ENCODE measurements around the gene ABCA1. TPM values are rescaled to one million over a fixed set of nuclear protein-coding genes. Genes with fewer than 3 reads are reported as not detected.
"Not testable (repeated sequence)": the region's sequence is repeated elsewhere in the genome, so short reads cannot be mapped to it uniquely, and the experiment has no call there.

The ABCA1 gene
- total and polyA plus RNA-seq, 12 donors = 1.3 to 35.0 (median 11.3) TPM

DNA sequence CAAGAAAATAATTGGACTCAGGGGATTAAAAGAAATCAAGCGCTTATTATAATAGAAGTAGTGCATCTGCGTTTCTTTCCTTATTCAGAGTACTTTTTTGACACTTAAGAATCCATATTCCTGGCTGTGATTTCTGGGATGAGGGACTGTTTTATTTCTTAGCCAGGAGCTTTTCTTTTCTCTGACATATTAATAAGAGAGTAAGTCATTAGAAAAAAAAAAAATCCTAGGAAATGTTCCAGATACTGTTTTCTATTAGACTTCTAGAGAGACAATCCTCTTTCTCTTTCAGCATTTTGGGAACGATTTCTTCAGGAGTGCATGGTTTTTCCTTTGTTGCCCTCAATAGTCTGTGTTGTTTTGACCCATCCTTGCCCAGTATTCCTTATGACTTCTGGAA is 8.3 kb upstream of the ABCA1 start:
- H3K27me3 ChIP-seq = no peaks in the 10 kb centered on the region
- no peaks in the 10 kb centered on the region for H3K9me3 ChIP-seq
- H3K4me3 ChIP-seq = no peak overlapping the region
- intact Hi-C loops (cut with DNase I) = no loop called here
- peak overlapping the region in 1 of 10 donors; percentile 48 for H3K27ac ChIP-seq
- no peak for TF ChIP-seq CTCF (IDR thresholded peaks at IDR 0.05)
- DNase-seq = no peak
- no peaks in the 10 kb centered on the region for H3K36me3 ChIP-seq
- ATAC-seq = no peak
- 57 to 64% methylated on average over 3 of the region's 3 CpGs for WGBS, 2 donors
- H3K4me1 ChIP-seq = peaks cover 0 to 23% (median 0%) of the 10 kb centered on the region in 9 donors

- H3K36me3 ChIP-seq; H3K9me3 ChIP-seq; H3K27me3 ChIP-seq; intact Hi-C loops (cut with DNase I); DNase-seq; H3K4me3 ChIP-seq: not testable (repeated sequence)
- WGBS, 2 donors = 77 to 80% methylated on average over 7 of the region's 7 CpGs
- Histone ChIP-seq H3K4me1 (peaks cover 0 to 23% (median 0%) of the 10 kb centered on the region in 9 donors), H3K27ac (peak overlapping the region in 2 of 10 donors; percentile 16 to 48)
- peak in 1 of 8 donors; percentile 57 for ATAC-seq
Observed at GRCh38 chr9:104935501-104935810, 7.5 kb upstream of the ABCA1 start.

DNA sequence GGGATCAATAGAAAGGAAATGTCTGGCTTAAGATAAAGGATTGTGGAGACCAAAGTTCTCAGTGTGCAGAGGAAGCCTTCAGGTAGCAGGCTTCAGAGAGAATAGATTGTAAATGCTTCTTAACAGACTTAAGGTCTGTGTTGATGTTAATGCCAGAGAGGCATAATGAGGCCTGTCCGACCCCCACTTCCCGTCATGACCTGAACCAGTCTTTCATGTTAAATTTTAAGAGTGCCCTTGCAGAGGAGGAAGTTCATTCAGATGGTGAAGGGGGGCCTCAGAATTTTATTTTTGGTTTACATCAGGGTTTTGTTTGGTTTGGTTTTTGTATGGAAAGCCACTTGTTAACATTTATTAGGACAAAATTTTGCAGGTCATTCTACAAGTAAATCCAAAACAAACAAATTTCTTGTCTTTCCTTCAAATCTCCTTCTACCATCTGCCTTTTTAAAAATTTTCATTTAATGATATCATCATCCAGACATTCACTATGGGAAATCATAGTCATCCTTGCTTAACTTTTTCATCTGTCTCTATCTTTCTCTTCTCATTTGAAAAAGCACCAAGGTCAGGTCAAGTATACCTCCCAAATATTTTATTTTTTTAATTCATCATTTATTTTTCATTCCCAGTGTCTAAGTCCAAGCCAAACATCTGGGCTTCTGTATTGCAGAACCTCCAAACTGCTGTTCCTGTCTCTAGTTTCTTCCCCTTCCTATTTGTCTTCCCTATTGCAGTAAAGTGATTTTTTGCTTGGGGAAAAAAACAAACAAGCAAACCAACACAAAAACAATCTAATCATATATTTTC is 6.9 kb upstream of the ABCA1 start:
- Histone ChIP-seq H3K27me3 (no peaks in the 10 kb centered on the region), H3K4me1 (peaks cover 0 to 23% (median 0%) of the 10 kb centered on the region in 9 donors), H3K27ac (peak overlapping the region in 2 of 10 donors; percentile 16 to 48), H3K36me3 (no peaks in the 10 kb centered on the region), H3K9me3 (no peaks in the 10 kb centered on the region), H3K4me3 (no peak overlapping the region)
- 63% methylated on average over 2 of the region's 2 CpGs for WGBS, 2 donors
- DNase-seq (no peak), ATAC-seq (no peak)
- TF ChIP-seq CTCF (IDR thresholded peaks at IDR 0.05) = no peak
- intact Hi-C loops (cut with DNase I) = loop anchor here in 2 of 10 donors (5.0 kb wide), 1 partner anchor 32 kb away; no protein-coding TSS in a partner anchor

DNA sequence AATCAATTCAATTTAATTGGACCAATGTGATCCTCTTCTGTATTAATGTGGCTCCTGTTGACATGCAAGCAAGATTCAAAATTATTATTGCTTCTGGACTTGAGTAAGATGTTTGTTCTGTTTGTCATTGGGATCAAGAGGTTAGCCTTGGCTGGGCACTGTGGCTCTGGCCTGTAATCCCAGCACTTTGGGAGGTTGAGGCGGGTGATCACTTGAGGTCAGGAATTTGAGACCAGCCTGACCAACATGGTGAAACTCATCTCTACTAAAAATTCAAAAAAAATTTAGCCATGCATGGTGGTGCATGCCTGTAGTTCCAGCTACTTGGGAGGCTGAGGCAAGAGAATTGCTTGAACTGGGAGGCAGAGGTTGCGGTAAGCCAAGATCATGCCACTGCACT is 5.1 kb upstream of the ABCA1 start:
- H3K36me3 ChIP-seq, H3K4me3 ChIP-seq, DNase-seq, H3K9me3 ChIP-seq, H3K27ac ChIP-seq, H3K27me3 ChIP-seq, ATAC-seq: not testable (repeated sequence)
- WGBS, 2 donors = 98 to 100% methylated on average over 2 of the region's 2 CpGs
- intact Hi-C loops (cut with DNase I) = loop anchor here in 2 of 10 donors (5.0 kb wide), 1 partner anchor 34 kb away; no protein-coding TSS in a partner anchor
- H3K4me1 ChIP-seq = peaks cover 0 to 32% (median 5%) of the 10 kb centered on the region in 9 donors

DNA sequence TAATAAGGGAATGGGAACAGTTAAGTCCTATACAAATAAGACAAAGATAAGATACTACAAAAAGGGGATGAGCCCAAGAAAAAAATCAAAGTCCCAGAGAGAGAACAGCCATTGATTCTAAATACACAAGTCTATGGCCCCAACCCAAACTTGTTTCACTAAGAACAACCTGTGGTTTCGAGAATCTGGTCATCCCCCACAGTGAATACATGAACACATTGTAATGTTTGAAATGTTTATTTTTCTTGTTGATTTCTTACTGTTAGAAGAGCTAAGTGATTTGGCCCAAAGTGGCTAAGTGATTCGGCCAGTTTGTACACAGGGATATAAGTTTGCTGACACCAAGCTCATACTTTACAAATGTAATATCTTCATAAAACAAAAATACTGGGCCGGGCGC is 3.3 kb upstream of the ABCA1 start:
- no peak for ATAC-seq

More for the DNA sequence above, 3.3 kb upstream of the ABCA1 start:
- Histone ChIP-seq H3K4me3 (no peak overlapping the region), H3K27ac (no peak overlapping the region), H3K9me3 (no peaks in the 10 kb centered on the region), H3K36me3 (no peaks in the 10 kb centered on the region), H3K4me1 (peaks cover 0 to 38% (median 8%) of the 10 kb centered on the region in 9 donors), H3K27me3 (peaks cover 0 to 3% (median 0%) of the 10 kb centered on the region in 7 donors)
- 84 to 98% methylated on average over 4 of the region's 4 CpGs for WGBS, 2 donors
- no peak for DNase-seq
- TF ChIP-seq CTCF (IDR thresholded peaks at IDR 0.05) = no peak
- intact Hi-C loops (cut with DNase I) = loop anchor here in 2 of 10 donors (5.0 kb wide), 1 partner anchor 36 kb away; no protein-coding TSS in a partner anchor
